GM06990 (cell line): ENCODE measurements around the gene FIP1L1.
"Not testable (repeated sequence)": the region's sequence is repeated elsewhere in the genome, so short reads cannot be mapped to it uniquely, and the experiment has no call there.

ENCODE experiments used
- DNase-seq: peaks from one replicate; pipeline ENCODE4 v3.0.0-alpha.2; 2011; ENCODE audit not compliant: insufficient read length; ENCODE audit errors: extremely low read depth
- H3K27me3 ChIP-seq: replicated peaks from 2 replicates; pipeline ENCODE4 v1.6.0; 2011; ENCODE audit warnings: low read length; ENCODE audit not compliant: control insufficient read depth, insufficient read depth
- H3K36me3 ChIP-seq: 2 replicates; pipeline ENCODE4 v1.5.1; 2011; ENCODE audit warnings: low read length; ENCODE audit not compliant: control insufficient read depth, insufficient read depth
- H3K4me3 ChIP-seq: replicated peaks from 2 replicates; pipeline ENCODE4 v1.5.1; 2011; ENCODE audit warnings: low read depth, mild to moderate bottlenecking, control low read depth, low read length
- TF ChIP-seq, protein P1 (sequence below): IDR thresholded peaks from 2 replicates; pipeline ENCODE4 v1.5.1; 2011; ENCODE audit warnings: low read length, control low read depth, mild to moderate bottlenecking, inconsistent platforms; ENCODE audit not compliant: insufficient read depth, poor library complexity, severe bottlenecking

Gene FIP1L1, protein sequence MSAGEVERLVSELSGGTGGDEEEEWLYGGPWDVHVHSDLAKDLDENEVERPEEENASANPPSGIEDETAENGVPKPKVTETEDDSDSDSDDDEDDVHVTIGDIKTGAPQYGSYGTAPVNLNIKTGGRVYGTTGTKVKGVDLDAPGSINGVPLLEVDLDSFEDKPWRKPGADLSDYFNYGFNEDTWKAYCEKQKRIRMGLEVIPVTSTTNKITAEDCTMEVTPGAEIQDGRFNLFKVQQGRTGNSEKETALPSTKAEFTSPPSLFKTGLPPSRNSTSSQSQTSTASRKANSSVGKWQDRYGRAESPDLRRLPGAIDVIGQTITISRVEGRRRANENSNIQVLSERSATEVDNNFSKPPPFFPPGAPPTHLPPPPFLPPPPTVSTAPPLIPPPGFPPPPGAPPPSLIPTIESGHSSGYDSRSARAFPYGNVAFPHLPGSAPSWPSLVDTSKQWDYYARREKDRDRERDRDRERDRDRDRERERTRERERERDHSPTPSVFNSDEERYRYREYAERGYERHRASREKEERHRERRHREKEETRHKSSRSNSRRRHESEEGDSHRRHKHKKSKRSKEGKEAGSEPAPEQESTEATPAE

DNA sequence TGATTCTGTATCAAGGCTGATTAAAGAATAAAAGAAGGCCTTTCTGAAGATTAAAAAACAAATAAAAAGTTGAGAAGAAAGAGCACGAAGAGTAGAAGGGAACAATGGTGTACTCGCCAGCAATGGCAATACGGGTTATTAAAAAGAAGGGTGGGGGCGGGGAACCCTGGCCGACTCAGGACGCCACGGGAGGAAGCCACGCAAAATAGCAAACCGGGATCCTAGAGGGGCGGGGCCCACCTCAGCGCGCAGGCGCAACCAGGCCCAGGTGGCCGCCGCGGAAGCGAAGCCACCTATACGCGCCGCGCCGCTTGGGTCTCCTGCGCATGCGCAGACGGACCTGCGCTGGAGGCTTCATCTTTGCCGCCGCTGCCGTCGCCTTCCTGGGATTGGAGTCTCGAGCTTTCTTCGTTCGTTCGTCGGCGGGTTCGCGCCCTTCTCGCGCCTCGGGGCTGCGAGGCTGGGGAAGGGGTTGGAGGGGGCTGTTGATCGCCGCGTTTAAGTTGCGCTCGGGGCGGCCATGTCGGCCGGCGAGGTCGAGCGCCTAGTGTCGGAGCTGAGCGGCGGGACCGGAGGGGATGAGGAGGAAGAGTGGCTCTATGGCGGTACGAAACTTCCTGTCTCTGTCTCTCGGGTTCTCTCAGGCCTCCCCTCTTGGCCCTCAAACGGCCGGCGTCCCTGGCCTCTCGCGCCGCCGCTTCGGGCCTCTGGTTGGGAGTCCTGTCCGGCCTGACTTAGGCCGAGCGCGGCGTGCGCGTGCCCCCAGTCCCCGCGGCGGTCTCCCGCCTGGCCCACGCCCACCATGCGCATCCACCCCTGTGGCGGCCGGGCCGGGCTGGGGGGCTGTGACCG, at the start of gene FIP1L1:
FIP1L1 (plus strand) TSS at position 323 of the 852 bp plus-strand sequence; CDS start at position 521, 198 bp downstream.
- H3K36me3 ChIP-seq: no peaks in the 10 kb centered on the region
- no peaks in the 10 kb centered on the region for H3K27me3 ChIP-seq
- H3K4me3 ChIP-seq: peak within 1 kb of the TSS; percentile 87
- peak; percentile 97 for DNase-seq
- TF ChIP-seq, protein P1, sequence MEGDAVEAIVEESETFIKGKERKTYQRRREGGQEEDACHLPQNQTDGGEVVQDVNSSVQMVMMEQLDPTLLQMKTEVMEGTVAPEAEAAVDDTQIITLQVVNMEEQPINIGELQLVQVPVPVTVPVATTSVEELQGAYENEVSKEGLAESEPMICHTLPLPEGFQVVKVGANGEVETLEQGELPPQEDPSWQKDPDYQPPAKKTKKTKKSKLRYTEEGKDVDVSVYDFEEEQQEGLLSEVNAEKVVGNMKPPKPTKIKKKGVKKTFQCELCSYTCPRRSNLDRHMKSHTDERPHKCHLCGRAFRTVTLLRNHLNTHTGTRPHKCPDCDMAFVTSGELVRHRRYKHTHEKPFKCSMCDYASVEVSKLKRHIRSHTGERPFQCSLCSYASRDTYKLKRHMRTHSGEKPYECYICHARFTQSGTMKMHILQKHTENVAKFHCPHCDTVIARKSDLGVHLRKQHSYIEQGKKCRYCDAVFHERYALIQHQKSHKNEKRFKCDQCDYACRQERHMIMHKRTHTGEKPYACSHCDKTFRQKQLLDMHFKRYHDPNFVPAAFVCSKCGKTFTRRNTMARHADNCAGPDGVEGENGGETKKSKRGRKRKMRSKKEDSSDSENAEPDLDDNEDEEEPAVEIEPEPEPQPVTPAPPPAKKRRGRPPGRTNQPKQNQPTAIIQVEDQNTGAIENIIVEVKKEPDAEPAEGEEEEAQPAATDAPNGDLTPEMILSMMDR: no peak

DNA sequence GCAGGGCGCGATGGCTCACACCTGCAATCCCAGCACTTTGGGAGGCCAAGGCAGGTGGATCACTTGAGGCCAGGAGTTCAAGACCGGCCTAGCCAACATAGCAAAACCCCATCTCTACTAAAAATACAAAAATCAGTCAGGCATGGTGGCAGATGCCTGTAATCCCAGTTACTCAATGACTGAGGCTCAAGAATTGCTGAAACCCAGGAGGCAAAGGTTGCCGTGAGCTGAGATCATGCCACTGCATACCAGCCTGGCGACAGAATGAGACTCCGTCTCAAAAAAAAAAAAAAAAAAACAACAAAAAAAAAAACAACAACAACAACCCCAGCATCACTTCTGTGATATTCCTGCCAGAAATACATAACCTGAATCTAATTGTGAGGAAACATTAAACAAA, 42.5 kb upstream of the FIP1L1 start:
- not testable (repeated sequence) for H3K4me3 ChIP-seq, H3K36me3 ChIP-seq, DNase-seq, H3K27me3 ChIP-seq

DNA sequence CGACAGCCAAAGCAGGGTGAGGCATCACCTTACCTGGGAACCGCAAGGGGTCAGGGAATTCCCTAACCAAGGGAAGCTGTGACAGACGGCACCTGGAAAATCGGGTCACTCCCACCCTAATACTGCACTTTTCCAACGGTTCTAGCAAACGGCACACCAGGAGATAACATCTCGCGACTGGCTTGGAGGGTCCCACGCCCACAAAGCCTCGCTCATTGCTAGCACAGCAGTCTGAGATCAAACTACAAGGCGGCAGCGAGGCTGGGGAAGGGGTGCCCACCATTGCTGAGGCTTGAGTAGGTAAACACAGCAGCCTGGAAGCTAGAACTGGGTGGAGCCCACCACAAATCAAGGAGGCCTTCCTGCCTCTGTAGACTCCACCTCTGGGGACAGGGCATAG, 37.3 kb upstream of the FIP1L1 start:
- H3K27me3 ChIP-seq: not testable (repeated sequence)

DNA sequence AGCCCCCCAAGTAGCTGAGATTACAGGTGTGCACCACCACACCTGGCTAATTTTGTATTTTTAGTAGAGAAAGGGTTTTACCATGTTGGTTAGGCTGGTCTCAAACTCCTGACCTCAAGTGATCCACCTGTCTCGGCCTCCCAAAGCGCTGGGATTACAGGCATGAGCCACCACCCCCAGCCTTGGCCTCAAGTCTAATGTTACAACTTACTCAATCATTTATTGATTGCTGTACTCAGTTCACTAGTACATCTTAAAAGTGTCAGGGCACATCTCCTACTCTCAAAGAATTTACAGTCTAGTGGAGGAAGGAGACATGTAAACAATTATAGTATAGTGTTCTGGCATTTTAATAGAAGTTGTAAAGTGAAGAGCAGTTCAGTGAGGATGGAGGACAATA, 31.0 kb upstream of the FIP1L1 start:
- not testable (repeated sequence) for H3K4me3 ChIP-seq, H3K36me3 ChIP-seq, DNase-seq, H3K27me3 ChIP-seq

More for the DNA sequence above, 37.3 kb upstream of the FIP1L1 start:
- not testable (repeated sequence) for DNase-seq, H3K4me3 ChIP-seq, H3K36me3 ChIP-seq

DNA sequence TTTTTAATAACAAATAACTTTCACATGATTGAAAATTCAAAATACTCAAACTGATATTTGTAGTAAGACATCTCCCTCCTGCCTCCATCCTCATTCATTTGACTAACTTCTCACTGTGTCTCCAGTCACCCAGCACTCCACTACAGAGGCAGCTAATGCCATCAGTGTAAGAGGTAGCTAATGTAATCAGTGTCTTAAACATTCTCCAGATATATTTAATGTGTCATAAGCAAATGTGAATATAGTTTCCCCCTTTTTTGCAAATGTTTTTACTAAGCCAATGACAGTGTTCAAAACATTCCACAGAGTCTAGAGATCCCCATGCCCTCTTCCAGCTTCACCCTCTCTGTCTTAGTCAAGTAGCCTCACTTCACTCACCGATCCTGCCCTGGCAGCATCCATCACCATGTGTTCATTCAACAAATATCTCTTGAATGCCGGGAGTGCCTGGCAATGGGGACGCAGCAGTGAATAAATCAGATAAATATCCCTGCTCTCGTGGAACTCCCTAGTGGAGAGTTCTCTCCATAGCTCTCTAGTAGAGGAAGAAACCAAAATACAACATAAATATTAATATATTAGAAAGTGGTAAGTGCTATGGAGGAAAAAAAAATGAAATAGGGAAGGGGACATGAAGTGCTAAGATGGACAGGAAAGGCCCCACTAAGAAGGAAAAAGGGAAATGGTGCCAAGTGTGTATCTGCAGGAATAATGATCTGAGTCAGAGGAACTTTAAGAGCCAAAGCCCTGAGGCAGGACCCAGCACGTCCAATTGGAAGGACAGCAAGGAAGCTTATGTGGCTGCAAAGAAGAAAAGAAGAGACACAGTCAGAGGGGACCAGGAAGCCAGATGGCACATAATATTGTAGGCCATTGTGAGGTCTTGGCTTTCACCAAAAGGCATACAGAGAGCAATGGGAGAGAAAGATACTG, 30.3 kb upstream of the FIP1L1 start:
- Histone ChIP-seq H3K36me3 (peaks cover 3% of the 10 kb centered on the region; the same call in 1 of the 2 replicates), H3K4me3 (no peak overlapping the region), H3K27me3 (no peaks in the 10 kb centered on the region)
- DNase-seq: no peak
- TF ChIP-seq, protein P1: no peak

DNA sequence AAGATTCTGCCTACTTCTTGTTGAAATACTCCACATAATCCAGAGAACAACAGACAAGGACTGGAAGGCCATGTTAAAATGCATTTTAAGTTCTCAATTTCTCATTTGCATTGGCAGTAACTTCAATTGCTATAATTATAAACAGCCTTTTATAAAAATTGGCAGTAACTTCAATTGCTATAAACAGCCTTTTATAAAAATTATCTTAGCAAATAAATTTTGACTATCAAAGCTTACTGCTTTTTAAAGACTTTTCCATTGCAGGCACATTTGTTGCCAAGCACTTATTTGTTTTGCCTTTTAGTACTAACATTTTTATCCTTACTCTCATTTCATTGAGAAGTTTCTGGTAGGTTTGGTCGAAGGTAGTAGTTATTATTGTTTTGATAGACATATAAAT, 29.4 kb upstream of the FIP1L1 start:
- Histone ChIP-seq H3K36me3 (peaks cover 3% of the 10 kb centered on the region; the same call in 1 of the 2 replicates), H3K4me3 (no peak overlapping the region), H3K27me3 (no peaks in the 10 kb centered on the region)
- DNase-seq: no peak
- TF ChIP-seq, protein P1: no peak
